ENCODE results near the gene EAF1.
"Not testable (repeated sequence)": the region's sequence is repeated elsewhere in the genome, so short reads cannot be mapped to it uniquely, and the experiment has no call there.

Gene EAF1

DNA sequence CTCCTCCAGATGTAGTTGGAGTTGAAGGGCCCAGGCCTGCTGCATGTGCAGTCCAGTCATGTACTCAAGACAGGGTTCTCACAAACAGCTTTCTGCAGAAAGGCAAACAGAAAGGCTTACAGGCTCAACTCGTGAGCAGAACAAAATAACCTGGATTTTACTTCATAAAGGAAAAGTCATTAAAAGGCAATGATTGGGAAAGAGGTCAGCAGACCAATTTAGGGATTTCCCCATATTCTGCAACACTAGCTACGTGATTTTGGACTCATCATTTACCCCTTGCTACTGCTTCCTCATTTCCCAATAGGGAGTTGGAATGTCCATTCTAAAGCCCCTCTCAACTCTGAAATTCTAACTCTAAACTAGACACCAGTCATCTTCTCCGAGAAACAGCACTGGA is 18.2 kb upstream of the EAF1 start:
- DNase-seq, result no peak

DNA sequence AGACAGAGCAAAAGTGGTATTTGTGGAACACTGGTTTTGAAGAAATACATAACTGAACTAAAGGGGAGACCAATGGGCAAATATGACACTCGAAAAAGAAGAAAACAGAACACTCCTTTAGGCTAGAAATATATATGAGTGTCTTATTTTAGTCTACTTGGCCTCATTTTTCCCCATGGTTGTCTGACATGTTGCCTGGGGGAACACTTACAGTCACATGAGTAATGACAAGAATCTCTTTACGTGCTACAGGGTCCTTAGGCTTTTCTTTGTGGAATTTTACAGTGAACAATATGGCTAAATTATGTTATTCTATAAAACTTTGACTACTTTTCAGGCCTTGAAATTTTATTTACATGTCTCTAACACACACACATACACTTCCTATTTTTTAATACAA is 17.6 kb upstream of the EAF1 start:
- no peak for DNase-seq

DNA sequence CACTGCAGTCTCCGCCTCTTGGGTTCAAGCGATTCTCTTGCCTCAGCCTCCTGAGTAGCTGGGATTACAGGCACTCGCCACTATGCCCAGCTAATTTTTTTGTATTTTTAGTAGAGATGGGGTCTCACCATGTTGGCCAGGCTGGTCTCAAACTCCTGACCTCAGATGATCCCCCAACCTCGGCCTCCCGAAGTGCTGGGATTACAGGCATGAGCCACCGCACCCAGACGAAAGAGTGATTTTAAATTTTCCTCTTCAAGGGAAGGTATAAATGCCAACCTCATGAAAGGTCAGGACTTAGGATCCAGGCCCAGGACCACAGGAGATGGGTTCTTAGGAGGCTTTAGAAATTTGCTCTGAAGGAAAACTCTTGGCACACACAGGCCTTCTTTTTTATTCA is 16.4 kb upstream of the EAF1 start:
- DNase-seq, result not testable (repeated sequence)

GRCh38 chr3:15420871-15421270 is 6.5 kb upstream of the EAF1 start:
- DNase-seq, result no peak

GRCh38 chr3:15426579-15427118 is 749 bp upstream of the EAF1 start:
- no peak for DNase-seq

DNA sequence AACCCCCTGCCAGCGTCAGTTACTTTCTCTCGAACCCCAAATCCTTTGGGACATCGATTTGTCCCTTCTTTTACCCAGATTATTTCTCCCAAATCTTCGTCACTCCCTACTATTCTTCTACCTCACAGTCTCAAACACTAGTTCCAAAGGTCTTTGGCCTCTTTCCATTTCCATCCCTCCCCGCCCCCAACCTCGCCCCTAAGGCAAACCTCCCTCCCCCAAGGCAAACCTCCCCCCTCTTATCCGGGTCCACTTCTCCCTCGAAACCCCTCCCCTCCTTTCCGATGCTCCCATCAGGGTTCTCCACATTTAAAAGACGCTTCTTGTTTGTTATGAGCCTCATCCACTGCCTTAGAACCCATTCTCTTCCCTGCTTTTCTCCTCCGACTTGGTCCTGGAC is 583 bp downstream of the EAF1 start:
- no peak for DNase-seq

- no peak for DNase-seq
Observed at GRCh38 chr3:15428539-15428938, 1.1 kb downstream of the EAF1 start.

DNA sequence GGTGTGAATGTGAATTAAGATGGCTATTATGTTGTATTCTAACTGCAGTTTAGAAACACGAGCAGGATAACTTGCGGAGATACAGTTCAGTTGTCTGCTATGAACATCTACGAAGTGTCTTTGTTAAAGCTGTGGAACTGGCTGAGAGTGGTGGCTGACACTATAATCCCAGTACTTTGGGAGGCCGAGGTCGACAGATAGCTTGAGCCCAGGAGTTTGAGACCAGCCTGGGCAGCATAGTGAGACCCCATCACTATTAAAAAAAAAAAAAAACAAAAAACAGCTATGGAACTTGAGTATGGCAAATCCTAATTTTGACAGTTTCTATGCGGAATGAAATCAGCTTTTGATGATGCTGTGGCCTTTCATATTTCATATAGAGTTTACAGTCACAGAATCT is 1.7 kb downstream of the EAF1 start:
- no peak for DNase-seq

- DNase-seq, result no peak
Observed at GRCh38 chr3:15430624-15431023, 3.2 kb downstream of the EAF1 start.

- no peak for DNase-seq
Observed at GRCh38 chr3:15431256-15431837, 3.9 kb downstream of the EAF1 start.

DNA sequence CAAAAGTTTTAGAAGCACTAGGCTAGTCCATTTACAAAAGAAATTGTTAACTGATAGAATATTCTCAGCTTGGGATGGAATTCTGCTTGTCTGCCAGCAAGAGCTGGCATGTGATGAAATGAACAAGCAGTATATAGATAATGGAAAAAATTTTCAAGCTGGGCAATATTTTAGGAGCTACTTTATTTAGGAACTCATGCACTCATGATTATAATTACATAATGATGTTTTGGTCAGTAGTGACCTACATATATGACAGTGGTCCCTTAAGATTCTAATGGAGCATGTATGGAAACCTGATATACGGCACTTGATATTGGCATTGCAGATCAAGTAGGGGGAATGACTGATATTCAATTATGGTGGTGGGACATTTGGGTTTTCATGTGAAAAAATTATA is 6.1 kb downstream of the EAF1 start:
- DNase-seq, result no peak

DNA sequence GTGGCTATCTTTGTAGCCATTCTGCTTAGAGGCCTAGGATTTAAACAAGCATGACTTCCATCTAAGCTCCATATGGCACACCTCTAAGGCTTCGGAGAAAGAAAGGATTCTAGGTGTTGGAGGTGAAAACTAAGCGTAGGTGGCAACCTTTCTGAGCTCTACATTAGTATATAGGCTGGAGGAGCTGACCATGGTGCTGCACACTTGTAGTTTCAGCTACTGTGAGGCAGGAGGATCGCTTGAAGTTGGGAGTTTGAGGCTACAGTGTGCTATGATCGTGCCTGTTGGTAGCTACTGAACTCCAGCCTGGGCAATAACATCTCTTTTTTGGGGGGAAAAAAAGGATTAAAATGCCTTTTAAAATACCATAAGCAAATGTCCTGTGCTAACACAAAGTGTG is 7.4 kb downstream of the EAF1 start:
- no peak for DNase-seq

DNA sequence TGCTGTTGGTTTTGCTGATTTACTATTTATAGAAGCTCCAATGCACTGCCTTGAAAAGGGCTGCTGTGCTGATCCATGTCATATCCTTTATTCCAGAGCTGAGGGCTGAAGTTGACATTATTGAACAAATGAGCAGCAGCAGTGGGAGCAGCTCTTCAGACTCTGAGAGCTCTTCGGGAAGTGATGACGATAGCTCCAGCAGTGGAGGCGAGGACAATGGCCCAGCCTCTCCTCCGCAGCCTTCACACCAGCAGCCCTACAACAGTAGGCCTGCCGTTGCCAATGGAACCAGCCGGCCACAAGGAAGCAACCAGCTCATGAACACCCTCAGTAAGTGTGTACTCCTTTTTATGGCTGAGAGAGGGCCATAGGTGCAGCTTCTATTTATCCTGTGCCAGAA is 8.8 kb downstream of the EAF1 start:
- DNase-seq, result no peak

DNA sequence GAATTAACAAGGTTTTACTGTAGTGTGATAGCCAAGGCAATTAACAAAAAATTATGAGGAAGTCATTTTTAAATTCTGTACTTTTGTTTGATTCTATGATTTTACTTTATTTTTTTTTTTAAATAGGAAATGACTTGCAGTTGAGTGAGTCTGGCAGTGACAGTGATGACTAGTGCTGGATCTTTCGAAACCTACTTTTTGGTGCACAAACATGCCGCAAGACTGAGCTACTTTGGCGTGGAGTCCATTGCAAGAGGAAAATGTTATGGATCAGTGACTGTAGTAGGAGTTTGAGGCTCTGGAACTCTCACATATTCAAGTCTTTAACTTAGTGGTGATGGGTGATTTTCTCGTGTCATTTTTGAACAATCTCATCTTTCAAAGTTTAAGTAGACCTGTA is 11.6 kb downstream of the EAF1 start:
- no peak for DNase-seq

- DNase-seq, result no peak
Observed at GRCh38 chr3:15439476-15439875, 12.1 kb downstream of the EAF1 start.

DNA sequence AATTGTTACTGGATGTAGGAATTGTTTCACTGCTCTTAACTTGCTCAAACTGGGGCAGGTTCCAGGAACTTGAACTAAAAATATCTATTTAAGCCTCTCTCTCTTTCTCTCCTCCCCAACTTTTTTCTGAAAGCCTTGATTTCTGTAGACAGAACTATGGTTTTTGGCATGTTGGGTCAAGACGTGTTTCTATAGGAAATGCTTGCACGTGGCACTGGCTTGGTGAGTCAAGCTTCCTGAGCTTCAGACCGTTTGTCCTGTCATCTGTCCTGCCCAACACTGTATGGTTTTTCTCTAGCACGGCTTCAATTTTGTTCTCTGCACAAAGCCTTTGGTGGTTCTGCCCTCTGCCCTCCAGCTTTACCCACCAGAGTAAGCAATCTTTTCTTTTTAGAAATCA is 13.5 kb downstream of the EAF1 start:
- no peak for DNase-seq

DNA sequence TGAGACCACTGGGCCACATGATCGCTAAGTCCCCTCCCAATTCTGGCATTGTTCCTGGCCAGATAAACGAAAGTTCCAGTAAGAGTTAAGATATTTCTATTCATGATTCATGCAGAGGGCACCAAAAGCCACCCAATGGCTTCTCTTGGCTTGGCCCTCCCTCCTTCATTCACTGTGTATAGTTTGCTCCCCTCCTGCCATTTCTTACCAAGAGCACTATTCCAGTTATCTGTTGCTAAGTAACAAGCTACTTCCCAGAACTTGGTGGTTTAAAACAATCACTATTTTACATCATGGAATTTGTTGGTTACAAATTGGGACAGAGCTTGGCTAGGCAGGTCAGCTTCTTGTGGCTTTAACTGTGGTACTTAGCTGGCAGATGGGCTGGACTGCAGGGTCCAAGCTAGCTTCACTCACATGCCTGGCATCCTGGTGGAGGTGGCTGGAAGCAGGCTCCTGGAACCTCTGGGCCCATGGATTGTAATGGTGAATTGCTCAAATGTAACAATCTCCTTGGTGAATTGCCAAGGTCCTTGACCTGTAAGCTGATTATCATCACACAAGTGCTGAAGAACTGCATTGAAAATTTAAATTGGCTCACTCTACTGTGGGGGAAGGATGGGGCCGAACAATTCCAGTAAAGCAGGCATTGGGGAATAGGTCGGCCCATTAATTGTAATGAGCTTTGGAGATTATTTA is 16.6 kb downstream of the EAF1 start:
- no peak for DNase-seq

GRCh38 chr3:15449489-15450224 is 22.3 kb downstream of the EAF1 start:
- no peak for DNase-seq

DNA sequence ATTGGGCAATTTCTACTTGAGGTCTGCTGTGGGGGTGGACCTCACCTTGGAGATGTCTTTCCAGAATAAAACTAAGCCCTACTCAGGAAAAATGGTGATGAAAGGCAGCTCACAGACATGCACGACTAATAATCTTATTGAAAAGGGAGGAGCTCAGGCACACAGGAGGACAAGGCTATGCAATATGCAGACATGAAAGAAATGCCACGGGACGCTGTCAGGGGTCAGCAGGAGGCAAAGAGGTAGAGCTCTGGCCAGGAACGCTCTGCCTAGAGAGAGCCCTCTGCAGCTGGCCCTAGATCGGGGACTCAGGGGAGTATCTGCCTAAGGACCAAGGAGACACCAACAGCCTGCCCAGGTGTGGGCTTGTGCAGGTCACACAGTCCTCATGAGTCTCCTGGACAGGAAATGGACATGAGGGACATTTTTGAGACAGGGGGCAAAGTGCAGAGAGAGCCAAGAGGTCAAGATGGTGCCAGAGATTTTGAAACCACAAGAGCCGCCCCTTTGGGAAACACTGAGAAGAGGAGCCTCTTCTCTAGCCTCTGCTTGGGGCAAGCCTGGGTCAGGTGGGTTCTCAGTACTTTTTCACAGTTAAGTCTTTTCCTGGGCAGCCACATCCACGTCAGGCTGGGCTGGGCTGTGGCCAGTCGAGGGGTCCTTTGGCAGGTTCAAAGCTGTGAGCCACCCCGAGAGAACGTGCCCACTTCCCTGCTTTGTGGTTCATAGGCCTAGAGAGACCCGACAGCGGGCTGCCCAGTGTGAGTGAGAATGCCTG is 23.2 kb downstream of the EAF1 start:
- DNase-seq, result no peak

DNA sequence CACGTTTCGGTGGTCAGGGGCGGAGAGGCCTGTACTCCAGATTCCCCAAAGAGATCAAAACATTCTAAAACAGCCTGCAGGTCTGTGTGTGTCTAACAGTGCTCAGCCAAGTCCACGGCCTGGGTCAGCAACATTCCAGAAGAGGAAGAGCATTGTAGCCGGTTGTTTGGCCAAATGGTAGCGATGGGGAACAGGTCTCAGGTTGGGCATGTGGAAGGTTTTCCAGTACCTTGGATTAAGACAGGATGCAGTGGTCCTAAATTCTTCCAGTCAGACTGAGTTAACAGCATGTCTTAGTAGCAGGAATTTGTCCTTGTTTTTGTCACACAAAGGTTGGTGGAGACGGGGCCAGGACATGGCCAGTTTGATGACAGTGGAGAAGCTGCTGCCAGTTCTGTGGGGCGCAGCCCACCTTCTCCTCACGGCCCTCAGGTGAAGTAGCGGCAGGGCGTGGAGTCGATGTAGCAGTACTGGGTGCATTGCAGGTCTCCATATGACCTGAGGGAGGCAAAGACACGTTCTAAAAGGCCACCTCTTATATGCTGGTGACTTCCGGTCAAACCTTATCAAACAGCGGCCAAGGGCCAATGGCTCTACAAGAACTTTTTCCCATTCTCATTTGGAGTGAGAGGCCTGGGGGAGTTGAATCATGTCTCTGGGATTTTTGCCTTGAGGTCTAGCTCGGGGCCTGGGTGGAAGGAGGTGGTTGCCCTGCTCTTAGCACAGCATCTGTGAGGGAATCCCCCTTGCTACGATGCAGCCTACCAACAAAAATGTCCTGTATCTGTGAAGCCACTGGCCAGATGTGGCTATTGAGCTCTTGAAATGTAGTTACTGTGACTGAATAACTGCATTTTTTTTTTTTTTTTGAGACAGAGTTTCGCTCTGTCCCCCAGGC is 24.1 kb downstream of the EAF1 start:
- DNase-seq, result no peak

DNA sequence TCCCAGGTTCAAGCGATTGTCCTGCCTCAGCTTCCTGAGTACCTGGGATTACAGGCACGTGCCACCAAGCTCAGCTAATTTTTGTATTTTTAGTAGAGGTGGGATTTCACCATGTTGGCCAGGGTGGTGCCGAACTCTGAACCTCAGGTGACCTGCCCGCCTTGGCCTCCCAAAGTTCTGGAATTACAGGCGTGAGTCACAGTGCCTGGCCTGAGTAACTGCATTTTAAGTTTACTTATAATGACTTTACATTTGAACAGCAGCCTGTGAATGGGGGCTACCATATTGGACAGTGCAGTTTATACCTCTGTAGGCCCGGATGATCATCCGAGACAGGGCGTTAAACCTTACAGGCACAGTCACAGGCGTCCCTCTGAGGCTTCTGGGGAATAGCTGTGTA is 24.8 kb downstream of the EAF1 start:
- no peak for DNase-seq

DNA sequence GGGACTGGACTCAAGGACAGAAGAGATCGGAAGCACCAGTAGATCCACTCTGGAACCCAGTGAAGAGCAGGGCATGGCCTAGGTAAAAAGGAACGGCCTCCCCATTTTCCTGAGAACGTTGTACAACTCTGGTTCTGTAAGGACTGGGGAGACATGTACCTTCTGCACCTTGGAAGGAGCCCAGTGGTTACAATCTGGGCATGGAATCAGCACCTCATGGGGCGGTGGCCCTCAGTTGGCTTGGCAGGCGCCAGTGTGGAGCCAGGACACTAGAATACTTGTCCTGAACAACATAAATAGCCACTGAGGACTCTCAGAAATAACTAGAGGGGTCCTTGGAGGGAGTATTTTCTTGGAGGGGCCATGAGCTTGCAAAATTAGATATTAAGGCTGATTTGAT is 25.6 kb downstream of the EAF1 start:
- DNase-seq, result no peak

Data from NCI-H2081 (cell line).